Activated T-cell treated with anti-CD3 and anti-CD28 coated beads, Interleukin-2, amount 50 U/mL, for 72 hours (primary cell): ENCODE results near the gene KRABD2. TPM values are rescaled to one million over a fixed set of nuclear protein-coding genes. Genes with fewer than 3 reads are reported as not detected.

Experiments used
- ATAC-seq, 2 donors: fragments of 150-1000 bp; cut with Tn5 transposase; replicated peaks in 1 of 2; 2 replicates each; pipeline ENCODE4 v1.10.0; 2021; ENCODE audit warnings: moderate library complexity in 2 of 2, mild to moderate bottlenecking in 1 of 2
- DNase-seq, 2 donors: peaks; one replicate each; pipeline ENCODE4 v3.0.0; 2021 to 2022; ENCODE audit warnings: mixed read lengths in 1 of 2
- H3K27ac Mint-ChIP-seq: one replicate; pipeline ENCODE4 v1.8.0; 2022; ENCODE audit warnings: mild to moderate bottlenecking, moderate library complexity, mixed read lengths
- H3K27me3 Mint-ChIP-seq: one replicate; pipeline ENCODE4 v1.8.0; 2022; ENCODE audit warnings: low read depth, mixed read lengths
- H3K36me3 Mint-ChIP-seq, 2 donors: one replicate each; pipeline ENCODE4 v1.8.0; 2022; ENCODE audit warnings: mixed read lengths in 2 of 2, mild to moderate bottlenecking in 1 of 2; ENCODE audit not compliant: insufficient read depth in 2 of 2
- H3K4me1 Mint-ChIP-seq: one replicate; pipeline ENCODE4 v1.8.0; 2022; ENCODE audit warnings: low read depth, mixed read lengths
- H3K4me3 Mint-ChIP-seq, 2 donors: one replicate each; pipeline ENCODE4 v1.8.0; 2022; ENCODE audit warnings: mild to moderate bottlenecking in 2 of 2, mixed read lengths in 2 of 2, moderate library complexity in 2 of 2
- H3K9me3 Mint-ChIP-seq, 2 donors: one replicate each; pipeline ENCODE4 v1.8.0; 2022; ENCODE audit warnings: mixed read lengths in 2 of 2
- total RNA-seq, 2 donors: library from RNA; stranded (reverse); gene quantifications; one replicate each; pipeline ENCODE4 v1.2.3, GENCODE V29; 2022

Gene KRABD2

GRCh38 chr17:8341456-8341855 is 35.0 kb downstream of the KRABD2 start:
- Mint-ChIP-seq H3K9me3 (no peaks in the 10 kb centered on the region), H3K27me3 (peaks cover 12% of the 10 kb centered on the region), H3K36me3 (no peaks in the 10 kb centered on the region), H3K27ac (no peak overlapping the region), H3K4me3 (no peak overlapping the region), H3K4me1 (peaks cover 23% of the 10 kb centered on the region)
- DNase-seq (no peak), ATAC-seq (no peak)

- no peak for DNase-seq
- Mint-ChIP-seq H3K4me3 (peak within 1 kb of the TSS in 1 of 2 donors; percentile 41), H3K4me1 (peaks cover 12% of the 10 kb centered on the region), H3K27ac (no peak within 1 kb of the TSS), H3K9me3 (no peaks in the 10 kb centered on the region), H3K27me3 (no peaks in the 10 kb centered on the region), H3K36me3 (no peaks in the 10 kb centered on the region)
- ATAC-seq: no peak
Observed at GRCh38 chr17:8339540-8339939, 37.0 kb downstream of the KRABD2 start, which contains the start of gene ODF4. TSS of gene ODF4 (plus strand) at chr17:8339840. CDS start at chr17:8340052, 212 bp downstream.

GRCh38 chr17:8338753-8339140 is 37.8 kb downstream of the KRABD2 start:
- Mint-ChIP-seq H3K9me3 (no peaks in the 10 kb centered on the region), H3K4me1 (peaks cover 11% of the 10 kb centered on the region), H3K27me3 (no peaks in the 10 kb centered on the region), H3K36me3 (no peaks in the 10 kb centered on the region), H3K4me3 (peak overlapping the region in 1 of 2 donors; percentile 41), H3K27ac (no peak overlapping the region)
- ATAC-seq (peak in 1 of 2 donors; percentile 34), DNase-seq (no peak)

- H3K4me1 Mint-ChIP-seq: peaks cover 11% of the 10 kb centered on the region
- no peaks in the 10 kb centered on the region for H3K27me3 Mint-ChIP-seq
- H3K36me3 Mint-ChIP-seq: no peaks in the 10 kb centered on the region
- DNase-seq: no peak
- peak overlapping the region; percentile 37 to 41 for H3K4me3 Mint-ChIP-seq
- H3K27ac Mint-ChIP-seq: no peak overlapping the region
- ATAC-seq: peak in 1 of 2 donors; percentile 38
- no peaks in the 10 kb centered on the region for H3K9me3 Mint-ChIP-seq
Observed at GRCh38 chr17:8337802-8338752, 38.4 kb downstream of the KRABD2 start.

GRCh38 chr17:8333281-8333680 is 43.2 kb downstream of the KRABD2 start:
- peaks cover 7% of the 10 kb centered on the region for H3K4me1 Mint-ChIP-seq
- ATAC-seq (no peak), DNase-seq (no peak)
- no peak overlapping the region for H3K4me3 Mint-ChIP-seq
- H3K27me3 Mint-ChIP-seq: peaks cover 18% of the 10 kb centered on the region
- H3K9me3 Mint-ChIP-seq: no peaks in the 10 kb centered on the region
- H3K27ac Mint-ChIP-seq: no peak overlapping the region
- no peaks in the 10 kb centered on the region for H3K36me3 Mint-ChIP-seq

GRCh38 chr17:8332688-8333087 is 43.8 kb downstream of the KRABD2 start:
- no peak overlapping the region for H3K4me3 Mint-ChIP-seq
- peaks cover 1% of the 10 kb centered on the region for H3K4me1 Mint-ChIP-seq
- DNase-seq: no peak
- no peak for ATAC-seq
- no peaks in the 10 kb centered on the region for H3K9me3 Mint-ChIP-seq
- peaks cover 23% of the 10 kb centered on the region for H3K27me3 Mint-ChIP-seq
- peaks cover 0 to 2% of the 10 kb centered on the region in 2 donors for H3K36me3 Mint-ChIP-seq
- H3K27ac Mint-ChIP-seq: no peak overlapping the region

GRCh38 chr17:8332128-8332527 is 44.4 kb downstream of the KRABD2 start:
- no peaks in the 10 kb centered on the region for H3K4me1 Mint-ChIP-seq
- peaks cover 29% of the 10 kb centered on the region for H3K27me3 Mint-ChIP-seq
- H3K36me3 Mint-ChIP-seq: peaks cover 0 to 2% of the 10 kb centered on the region in 2 donors
- H3K4me3 Mint-ChIP-seq: no peak overlapping the region
- DNase-seq (no peak), ATAC-seq (no peak)
- no peaks in the 10 kb centered on the region for H3K9me3 Mint-ChIP-seq
- H3K27ac Mint-ChIP-seq: no peak overlapping the region

GRCh38 chr17:8327303-8327649 is 49.2 kb downstream of the KRABD2 start:
- peaks cover 52% of the 10 kb centered on the region for H3K27me3 Mint-ChIP-seq
- H3K27ac Mint-ChIP-seq: no peak overlapping the region
- no peaks in the 10 kb centered on the region for H3K9me3 Mint-ChIP-seq
- peaks cover 0 to 2% of the 10 kb centered on the region in 2 donors for H3K36me3 Mint-ChIP-seq
- DNase-seq (no peak), ATAC-seq (peak; percentile 14 to 25)
- peak overlapping the region; percentile 76 to 84 for H3K4me3 Mint-ChIP-seq
- peaks cover 15% of the 10 kb centered on the region for H3K4me1 Mint-ChIP-seq

Other genes starting within 250 kb of the KRABD2 start
- 10 to 100 TPM; 58.2 to 78.5 TPM for gene PER1, start 224.3 kb downstream of the KRABD2 start, total RNA-seq
- 10 to 100 TPM; 71.3 to 73.6 TPM for gene VAMP2, start 213.8 kb downstream of the KRABD2 start, total RNA-seq
- 10 to 100 TPM; 45.1 to 50.8 TPM for gene TMEM107, start 200.3 kb downstream of the KRABD2 start, total RNA-seq
- gene BORCS6, start 186.5 kb downstream of the KRABD2 start, total RNA-seq: 1 to 10 TPM; 9.6 TPM
- 100 to 1,000 TPM; 146 to 167 TPM for gene AURKB, start 166.1 kb downstream of the KRABD2 start, total RNA-seq
- 10 to 100 TPM; 48.2 to 62.9 TPM for gene CTC1, start 128.6 kb downstream of the KRABD2 start, total RNA-seq
- 10 to 100 TPM; 59.9 to 72.2 TPM for gene PFAS, start 127.4 kb downstream of the KRABD2 start, total RNA-seq
- gene RANGRF, start 88.0 kb downstream of the KRABD2 start, total RNA-seq: 10 to 100 TPM; 59.2 to 73.8 TPM
- 1 to 10 TPM; 5.3 to 6.1 TPM for gene SLC25A35, start 81.3 kb downstream of the KRABD2 start, total RNA-seq
- not detected for gene ARHGEF15, start 66.5 kb downstream of the KRABD2 start, total RNA-seq
- not detected for gene ODF4, start 36.9 kb downstream of the KRABD2 start, total RNA-seq
- 1,000 to 10,000 TPM; 3,459 to 3,692 TPM for gene RPL26, start 6.5 kb upstream of the KRABD2 start, total RNA-seq
- gene RNF222, start 21.1 kb upstream of the KRABD2 start, total RNA-seq: under 1 TPM; 0.07 to 0.19 TPM
- 10 to 100 TPM; 65.1 to 74.2 TPM for gene NDEL1, start 59.2 kb upstream of the KRABD2 start, total RNA-seq